Progenitor cell of endocrine pancreas (in vitro differentiated cells): ENCODE data around the gene C19orf25. TPM values are rescaled to one million over a fixed set of nuclear protein-coding genes. Genes with fewer than 3 reads are reported as not detected.
A peak's percentile ranks its signal among the peaks of the same experiment; 100 is the strongest.

Experiments used
- DNase-seq: peaks from one replicate; pipeline ENCODE4 v3.0.0; 2021; ENCODE audit warnings: low spot score; ENCODE audit not compliant: unreplicated experiment
- H3K27ac Mint-ChIP-seq: 2 replicates; pipeline ENCODE4 v1.8.0; 2021; ENCODE audit warnings: mild to moderate bottlenecking, moderate library complexity, mixed read lengths
- H3K27me3 Mint-ChIP-seq: 2 replicates; pipeline ENCODE4 v1.8.0; 2021; ENCODE audit warnings: mixed read lengths
- H3K36me3 Mint-ChIP-seq: 2 replicates; pipeline ENCODE4 v1.8.0; 2022; ENCODE audit warnings: mixed read lengths; ENCODE audit not compliant: insufficient read depth
- H3K4me1 Mint-ChIP-seq: 2 replicates; pipeline ENCODE4 v1.8.0; 2021; ENCODE audit warnings: low read depth, mixed read lengths
- H3K4me3 Mint-ChIP-seq: 2 replicates; pipeline ENCODE4 v1.8.0; 2021; ENCODE audit warnings: low read depth, mild to moderate bottlenecking, moderate library complexity, mixed read lengths
- H3K9me3 Mint-ChIP-seq: 2 replicates; pipeline ENCODE4 v1.8.0; 2021; ENCODE audit warnings: low read depth, mixed read lengths
- total RNA-seq: library from RNA; stranded (reverse); gene quantifications from 2 replicates; pipeline ENCODE4 v1.2.1, GENCODE V29; 2021
- TF ChIP-seq, protein P1 (sequence below): fragments of 200-600 bp; sonication (generic); IDR thresholded peaks from one replicate; pipeline ENCODE4 v1.5.0; 2021; ENCODE audit warnings: antibody characterized with exemption, mild to moderate bottlenecking; ENCODE audit not compliant: unreplicated experiment

Gene C19orf25
- total RNA-seq, 1 donor from 2014 or later = 31.3 TPM

DNA sequence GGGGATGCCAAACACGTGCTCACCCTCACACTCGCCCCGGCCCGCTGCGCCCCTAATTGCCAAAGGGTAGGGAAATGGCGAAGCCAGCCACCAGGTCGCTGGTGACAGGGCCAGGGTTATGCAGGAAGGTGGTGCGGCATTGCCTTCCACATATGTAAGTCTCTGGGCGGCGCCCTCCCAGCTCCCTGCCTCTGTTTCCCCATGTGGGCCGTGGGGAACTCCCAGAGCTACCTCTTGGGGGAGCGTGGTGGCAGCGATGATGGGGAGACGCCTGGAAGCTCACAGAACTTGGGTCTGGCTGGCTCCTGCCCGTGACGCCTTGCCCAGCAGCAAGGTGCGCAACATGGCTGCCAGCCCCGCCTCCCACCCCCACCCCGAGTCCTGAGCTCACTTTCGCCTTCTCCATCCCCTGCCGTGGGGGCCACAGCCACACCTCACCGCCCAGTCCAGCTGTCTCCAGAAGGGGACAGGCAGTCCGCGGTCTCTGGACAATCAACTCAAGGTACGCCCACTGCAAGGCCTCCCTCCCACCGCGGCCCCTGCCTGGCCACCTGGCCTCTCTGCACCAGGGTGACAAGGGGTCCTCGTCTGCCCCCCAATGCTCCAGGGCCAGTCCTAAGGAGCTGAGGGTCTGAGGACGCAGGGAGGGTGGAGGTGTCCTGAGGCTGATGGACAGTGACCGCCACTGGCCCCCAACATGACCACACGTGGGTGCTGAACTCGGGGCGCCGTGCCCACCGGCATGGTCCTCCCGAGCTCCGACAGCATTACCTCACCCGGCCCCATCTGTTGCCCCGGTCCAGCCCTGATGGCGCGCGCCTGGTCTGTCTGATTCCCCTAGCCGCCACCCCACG lies 6.6 kb downstream of the C19orf25 start:
- TF ChIP-seq, protein P1, sequence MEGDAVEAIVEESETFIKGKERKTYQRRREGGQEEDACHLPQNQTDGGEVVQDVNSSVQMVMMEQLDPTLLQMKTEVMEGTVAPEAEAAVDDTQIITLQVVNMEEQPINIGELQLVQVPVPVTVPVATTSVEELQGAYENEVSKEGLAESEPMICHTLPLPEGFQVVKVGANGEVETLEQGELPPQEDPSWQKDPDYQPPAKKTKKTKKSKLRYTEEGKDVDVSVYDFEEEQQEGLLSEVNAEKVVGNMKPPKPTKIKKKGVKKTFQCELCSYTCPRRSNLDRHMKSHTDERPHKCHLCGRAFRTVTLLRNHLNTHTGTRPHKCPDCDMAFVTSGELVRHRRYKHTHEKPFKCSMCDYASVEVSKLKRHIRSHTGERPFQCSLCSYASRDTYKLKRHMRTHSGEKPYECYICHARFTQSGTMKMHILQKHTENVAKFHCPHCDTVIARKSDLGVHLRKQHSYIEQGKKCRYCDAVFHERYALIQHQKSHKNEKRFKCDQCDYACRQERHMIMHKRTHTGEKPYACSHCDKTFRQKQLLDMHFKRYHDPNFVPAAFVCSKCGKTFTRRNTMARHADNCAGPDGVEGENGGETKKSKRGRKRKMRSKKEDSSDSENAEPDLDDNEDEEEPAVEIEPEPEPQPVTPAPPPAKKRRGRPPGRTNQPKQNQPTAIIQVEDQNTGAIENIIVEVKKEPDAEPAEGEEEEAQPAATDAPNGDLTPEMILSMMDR = no peak
- no peak for DNase-seq
- H3K9me3 Mint-ChIP-seq = no peaks in the 10 kb centered on the region
- peaks cover 2% of the 10 kb centered on the region for H3K4me1 Mint-ChIP-seq
- H3K36me3 Mint-ChIP-seq = no peaks in the 10 kb centered on the region
- peaks cover 22% of the 10 kb centered on the region for H3K27me3 Mint-ChIP-seq
- no peak overlapping the region for H3K27ac Mint-ChIP-seq
- H3K4me3 Mint-ChIP-seq = no peak overlapping the region

DNA sequence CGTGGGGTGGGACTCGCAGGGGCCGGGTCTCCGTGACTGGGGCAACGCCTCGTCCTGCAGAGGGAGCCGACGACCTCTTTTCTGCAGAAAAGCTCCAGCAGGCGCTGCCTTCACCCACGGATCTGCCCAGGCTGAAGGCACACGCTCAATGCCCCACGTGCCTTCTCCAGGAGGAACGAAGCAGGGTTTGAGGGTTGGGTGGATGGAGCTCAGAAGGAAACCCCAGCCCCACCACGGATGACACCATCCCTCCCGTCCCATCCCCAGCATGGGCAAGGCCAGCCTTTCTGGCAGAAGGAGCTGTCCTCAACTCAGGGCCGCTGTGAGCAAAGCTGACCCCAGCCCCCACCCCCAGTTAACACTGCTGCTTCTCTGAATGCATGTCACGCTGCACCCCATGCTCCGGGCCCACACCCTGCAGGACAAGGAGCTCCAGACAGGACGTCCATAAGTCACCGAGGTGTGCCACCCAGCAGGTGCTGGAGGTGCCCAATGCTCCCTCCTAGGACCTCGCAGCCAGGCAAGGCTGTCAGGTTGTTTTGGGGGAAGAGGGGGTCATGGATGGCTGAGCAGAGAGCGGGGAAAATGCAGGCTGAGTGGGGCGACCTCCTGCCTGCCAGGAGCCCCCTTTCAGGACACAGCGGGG lies 7.4 kb downstream of the C19orf25 start:
- Mint-ChIP-seq H3K4me3 (no peak overlapping the region), H3K27ac (no peak overlapping the region), H3K9me3 (no peaks in the 10 kb centered on the region), H3K4me1 (peaks cover 2% of the 10 kb centered on the region), H3K27me3 (peaks cover 24% of the 10 kb centered on the region), H3K36me3 (no peaks in the 10 kb centered on the region)
- DNase-seq = no peak
- TF ChIP-seq, protein P1 = peak; percentile 20

DNA sequence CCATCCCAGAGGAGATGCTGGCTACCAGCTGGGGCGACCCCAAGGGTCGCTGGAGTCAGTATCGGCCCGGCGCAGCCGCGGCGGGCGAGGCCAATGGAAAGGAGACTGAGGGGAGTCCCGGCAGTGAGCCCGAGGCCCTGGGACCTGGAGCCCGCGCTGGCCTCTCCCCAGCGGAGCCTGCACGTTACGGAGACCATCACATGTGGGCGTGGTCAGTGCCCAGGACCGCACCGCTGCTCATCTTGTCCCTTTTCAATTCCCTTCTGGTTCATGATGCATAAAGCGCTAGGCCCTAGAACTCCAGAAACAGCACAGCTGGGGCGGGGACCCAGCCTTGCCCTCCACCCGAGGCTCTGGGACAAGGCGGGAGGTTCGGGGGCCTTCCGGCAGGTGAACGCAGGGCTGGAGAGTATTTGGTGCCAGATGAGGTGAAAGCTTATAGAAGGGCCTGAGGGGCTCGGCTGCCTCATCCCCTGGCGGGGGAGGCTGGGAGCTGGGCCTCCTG lies 8.0 kb downstream of the C19orf25 start:
- peaks cover 25% of the 10 kb centered on the region for H3K27me3 Mint-ChIP-seq
- DNase-seq = no peak

DNA sequence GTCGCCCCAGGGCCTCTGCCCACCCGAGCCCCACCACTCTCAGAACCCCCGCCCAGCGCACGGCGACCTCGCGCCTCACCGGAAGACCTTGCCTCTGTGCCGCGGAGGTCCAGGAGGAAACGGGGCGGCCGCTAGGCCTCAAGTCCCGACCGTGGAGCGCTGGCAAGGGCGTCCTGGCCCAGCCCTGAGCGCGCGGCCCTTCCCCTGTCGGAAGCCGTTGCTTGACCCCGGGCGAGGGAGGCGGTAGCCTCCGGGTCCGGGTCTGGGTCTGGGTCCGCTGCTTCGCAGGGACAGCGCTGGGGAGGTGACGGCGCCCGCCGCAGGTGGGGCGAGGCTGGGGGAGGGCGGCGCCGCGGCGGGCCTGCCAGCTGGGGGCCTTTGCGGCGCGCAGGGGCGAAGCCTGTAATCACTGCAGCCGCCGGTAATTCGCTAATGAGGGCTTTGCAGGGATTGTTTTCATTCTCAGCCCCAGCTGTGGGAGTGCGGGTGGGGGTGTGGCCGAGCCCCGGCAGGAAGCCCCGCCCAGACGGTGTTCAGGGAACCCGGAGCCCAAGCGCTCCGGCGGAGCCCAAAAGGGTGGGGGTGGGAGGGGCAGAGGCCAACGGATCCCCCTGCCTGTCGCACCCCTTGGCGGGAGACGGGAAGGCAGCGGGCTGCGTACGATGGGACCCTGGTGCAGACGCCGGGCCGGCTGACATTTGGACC lies 8.6 kb downstream of the C19orf25 start:
- peak overlapping the region; percentile 11 for H3K4me3 Mint-ChIP-seq
- no peak for DNase-seq
- no peaks in the 10 kb centered on the region for H3K9me3 Mint-ChIP-seq
- H3K4me1 Mint-ChIP-seq = peaks cover 2% of the 10 kb centered on the region
- no peaks in the 10 kb centered on the region for H3K36me3 Mint-ChIP-seq
- TF ChIP-seq, protein P1 = no peak
- H3K27me3 Mint-ChIP-seq = peaks cover 25% of the 10 kb centered on the region
- H3K27ac Mint-ChIP-seq = no peak overlapping the region

More for the DNA sequence above, 8.0 kb downstream of the C19orf25 start:
- TF ChIP-seq, protein P1 = no peak
- Mint-ChIP-seq H3K4me3 (no peak overlapping the region), H3K9me3 (no peaks in the 10 kb centered on the region), H3K4me1 (peaks cover 2% of the 10 kb centered on the region), H3K27ac (no peak overlapping the region), H3K36me3 (no peaks in the 10 kb centered on the region)

DNA sequence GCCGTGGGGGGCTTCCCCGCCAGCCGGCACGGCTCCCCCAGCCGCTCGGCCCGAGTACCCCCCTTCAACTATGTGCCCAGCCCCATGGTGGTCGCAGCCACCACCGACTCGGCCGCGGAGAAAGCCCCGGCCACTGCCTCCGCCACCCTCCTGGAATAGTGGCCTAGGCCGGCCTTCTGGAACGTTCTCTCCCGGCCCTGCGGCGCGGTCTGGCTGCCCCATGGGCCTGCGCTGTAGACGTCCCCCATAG lies 9.0 kb downstream of the C19orf25 start:
- DNase-seq = no peak
- H3K27me3 Mint-ChIP-seq = peaks cover 25% of the 10 kb centered on the region

More for the DNA sequence above, 9.0 kb downstream of the C19orf25 start:
- H3K27ac Mint-ChIP-seq = peak overlapping the region; percentile 49
- peaks cover 2% of the 10 kb centered on the region for H3K4me1 Mint-ChIP-seq
- H3K36me3 Mint-ChIP-seq = no peaks in the 10 kb centered on the region
- no peaks in the 10 kb centered on the region for H3K9me3 Mint-ChIP-seq
- peak overlapping the region; percentile 11 for H3K4me3 Mint-ChIP-seq
- TF ChIP-seq, protein P1 = no peak
